ENCODE results near the gene MRPL4. TPM values are rescaled to one million over a fixed set of nuclear protein-coding genes. Genes with fewer than 3 reads are reported as not detected.

The MRPL4 gene
- total and polyA plus RNA-seq, 2 of the 13 experiments (the other 11 are each of a cell fraction or from before 2014, with no cell fraction given), result 40.6 to 42.5 TPM

GRCh38 chr19:10231612-10232228 is 20.3 kb upstream of the MRPL4 start:
- ChIA-PET POLR2A (interaction anchor here (0.5 to 1.2 kb wide), 3 partner anchors 8 to 27 kb away, joined by 3 to 4 read pairs (median 3); no protein-coding TSS in a partner anchor), CTCF (ENCODE audit: low intra/inter-chr PET ratio, low total read pairs) (interaction anchor here (1.4 kb wide), 1 partner anchor 18 kb away, joined by 5 read pairs; no protein-coding TSS in a partner anchor)
- TF ChIP-seq RORA (CRISPR knock-in tag; IDR thresholded peaks at IDR 0.05) (no peak), ZNF615 (CRISPR knock-in tag; IDR thresholded peaks at IDR 0.05; ENCODE audit: borderline replicate concordance) (no peak), CREB1 (IDR thresholded peaks at IDR 0.05) (no peak), CREB1 (CRISPR knock-in tag; IDR thresholded peaks at IDR 0.05) (peak; percentile 71), ZFP36L2 (CRISPR knock-in tag; IDR thresholded peaks at IDR 0.05) (no peak), CREM (IDR thresholded peaks at IDR 0.05) (0 out of 2 replicates have a peak, but pooled peaks have one; percentile 50), CREM (CRISPR knock-in tag; IDR thresholded peaks at IDR 0.05) (no peak), SMARCE1 (IDR thresholded peaks at IDR 0.05; ENCODE audit: borderline replicate concordance) (no peak), ZKSCAN1 (IDR thresholded peaks at IDR 0.05; ENCODE audit: low read length) (peak; percentile 97), ZNF770 (CRISPR knock-in tag; IDR thresholded peaks at IDR 0.05) (peak; percentile 79; the same call in 1 of the 2 replicates), MAFK (conservative IDR thresholded peaks at IDR 0.05 in 1 of 2, IDR thresholded peaks at IDR 0.05 in 1 of 2; ENCODE audit: low read length in 2 of 2) (no peak), REXO4 (CRISPR knock-in tag; IDR thresholded peaks at IDR 0.05; ENCODE audit: borderline replicate concordance) (no peak), ZNF121 (CRISPR knock-in tag; IDR thresholded peaks at IDR 0.05) (peak; percentile 86)
- Histone ChIP-seq H4K20me1 (ENCODE audit: insufficient read depth, low read length) (no peaks in the 10 kb centered on the region), H3K4me2 (ENCODE audit: low read depth, low read length) (peak overlapping the region; percentile 90), H3K27me3 (ENCODE audit: control insufficient read depth in 1 of 2, insufficient read depth in 2 of 2, low read length in 2 of 2) (peaks cover 2 to 11% of the 10 kb centered on the region in 2 experiments; a peak in 4 of 5 replicates), H3K79me2 (ENCODE audit: insufficient read depth, low read length) (no peaks in the 10 kb centered on the region), H3K9me3 (ENCODE audit: low read length) (no peaks in the 10 kb centered on the region), H3K36me3 (replicated peaks in 1 of 2; ENCODE audit: control insufficient read depth in 1 of 2, insufficient read depth in 2 of 2, low read length in 2 of 2) (no peaks in the 10 kb centered on the region), H3K27ac (ENCODE audit: extremely low read length, insufficient read depth, low read length) (no peak overlapping the region), H3K4me1 (ENCODE audit: insufficient read depth, low read length) (peaks cover 46% of the 10 kb centered on the region), H3K4me3 (replicated peaks in 1 of 3; ENCODE audit: insufficient read depth in 1 of 3, low read depth in 2 of 3, low read length in 3 of 3) (peak overlapping the region; percentile 72 to 77 (median 74); a peak in 4 of 6 replicates), H2AFZ (ENCODE audit: low read length) (no peak overlapping the region), H3K9ac (ENCODE audit: insufficient read depth, low read depth, low read length) (no peak overlapping the region)
- FAIRE-seq (no peak), DNase-seq (ENCODE audit: low spot score) (no peak), ATAC-seq (no peak; the same call in 2 of the 3 replicates)
- BruUV-seq (replicated peaks), result no TSS peak
- intact Hi-C loops (cut with micrococcal nuclease; ENCODE audit: unreplicated experiment), result loop anchor here (1.0 kb wide), 1 partner anchor 19 kb away; no protein-coding TSS in a partner anchor
- in situ Hi-C loops (cut with HindIII; ENCODE audit: extremely low pct_ligation_motif_present, low pct_unique_long_range_greater_than_20kb), result loop anchor here (10.0 kb wide), 1 partner anchor 297 kb away; the partner anchor contains the start of gene OLFM2
- WGBS (ENCODE audit: low lambda C conversion rate), result 42% methylated on average over 8 of the region's 8 CpGs

All from HepG2 (cell line).